ENCODE results near the gene REXO1. TPM values are rescaled to one million over a fixed set of nuclear protein-coding genes. Genes with fewer than 3 reads are reported as not detected.

REXO1 gene
- total and polyA plus RNA-seq, 2 of the 8 experiments (the other 6 are each of a cell fraction or from before 2014, with no cell fraction given) = 42.4 to 44.3 TPM

DNA sequence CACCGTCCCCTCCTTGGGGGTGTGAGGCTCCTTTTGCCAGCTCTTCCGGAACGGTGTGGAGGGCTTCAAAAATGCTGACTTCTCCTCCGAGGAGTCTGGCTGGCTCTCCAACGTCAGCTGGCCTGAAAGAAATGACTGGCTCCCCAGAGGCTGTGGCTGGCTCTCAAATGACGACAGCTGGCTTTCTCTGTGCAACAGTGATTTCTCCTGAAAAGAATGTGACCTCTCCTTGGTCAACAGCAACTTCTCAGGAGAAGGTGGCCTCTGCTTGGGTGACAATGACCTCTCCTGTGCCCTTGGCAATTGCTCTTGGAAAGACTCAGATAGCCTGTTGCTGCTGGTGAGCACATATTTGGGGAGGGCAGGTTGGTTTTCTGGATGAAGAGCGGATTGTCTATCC lies 65.8 kb downstream of the REXO1 start:
- H3K14ac ChIP-seq (ENCODE audit: insufficient read length) = no peak overlapping the region
- no peak overlapping the region for H3K23ac ChIP-seq (ENCODE audit: insufficient read length)
- H3K79me1 ChIP-seq (ENCODE audit: low read depth, low read length) = no peaks in the 10 kb centered on the region
- H2AFZ ChIP-seq (ENCODE audit: low read length) = no peak overlapping the region
- H3K4me1 ChIP-seq (replicated peaks in 1 of 4; ENCODE audit: control insufficient read depth in 3 of 4, insufficient read depth in 4 of 4, low read length in 3 of 4) = 0 out of 7 replicates have a peak, but pooled peaks cover 0 to 3% (median 0%) of the 10 kb centered on the region in 4 experiments
- H3K4ac ChIP-seq (replicated peaks; ENCODE audit: insufficient read length, low read depth, low read length) = no peak overlapping the region
- peaks cover 5 to 6% of the 10 kb centered on the region in 2 experiments; a peak in 2 of 4 replicates for H3K9me3 ChIP-seq (ENCODE audit: insufficient read depth in 2 of 2, low read depth in 1 of 2, low read length in 1 of 2)
- H4K91ac ChIP-seq (replicated peaks; ENCODE audit: insufficient read length, low read length) = no peak overlapping the region
- CTCF ChIA-PET (ENCODE audit: partially characterized antibody) = interaction anchor here (0.9 to 7.2 kb wide), 24 partner anchors 9 to 236 kb away, joined by 3 to 150 read pairs (median 7); no protein-coding TSS in a partner anchor
- no peak overlapping the region for H4K8ac ChIP-seq (ENCODE audit: extremely low read depth, insufficient read depth, low read length)
- H3K27me3 ChIP-seq (replicated peaks in 1 of 4; ENCODE audit: control insufficient read depth in 3 of 4, extremely low read depth in 1 of 4, insufficient read depth in 3 of 4, low read length in 3 of 4) = peaks cover 4 to 36% (median 34%) of the 10 kb centered on the region in 4 experiments
- H3K79me2 ChIP-seq (ENCODE audit: control insufficient read depth in 1 of 2, insufficient read depth in 2 of 2, low read length in 2 of 2) = no peaks in the 10 kb centered on the region
- WGBS, 2 experiments (ENCODE audit: extremely low coverage in 1 of 2, insufficient coverage in 1 of 2, insufficient read length in 1 of 2, insufficient replicate concordance in 2 of 2, low coverage in 1 of 2, low lambda C conversion rate in 2 of 2, missing lambda C conversion rate in 1 of 2) = 94% methylated on average over 7 of the region's 7 CpGs; no CpG with 5 or more reads in 1 of the 2 experiments
- no peaks in the 10 kb centered on the region for H3K36me3 ChIP-seq (ENCODE audit: control insufficient read depth in 2 of 4, insufficient read depth in 4 of 4, low read length in 3 of 4)
- H2BK5ac ChIP-seq (ENCODE audit: low read depth, low read length) = no peak overlapping the region
- no peak for FAIRE-seq
- 0 out of 2 replicates have a peak overlapping the region, but pooled peaks have one; percentile 13 for H2BK12ac ChIP-seq (ENCODE audit: low read depth, low read length)
- H2BK20ac ChIP-seq (ENCODE audit: low read length) = no peak overlapping the region
- no peak overlapping the region for H2BK15ac ChIP-seq (ENCODE audit: low read length)
- peaks cover 0 to 2% of the 10 kb centered on the region in 2 experiments for H4K20me1 ChIP-seq (replicated peaks in 1 of 2; ENCODE audit: control insufficient read depth in 1 of 2, insufficient read depth in 2 of 2, low read length in 2 of 2)
- H3K56ac ChIP-seq (replicated peaks; ENCODE audit: insufficient read length, low read depth, low read length) = no peak overlapping the region
- H3K4me3 ChIP-seq (ENCODE audit: extremely low read depth in 1 of 4, insufficient read depth in 2 of 4, low read depth in 3 of 4, low read length in 4 of 4) = no peak overlapping the region
- H2BK120ac ChIP-seq (replicated peaks; ENCODE audit: low read depth, low read length) = no peak overlapping the region
- POLR2A ChIA-PET (ENCODE audit: partially characterized antibody) = no interaction called here
- DNase-seq (ENCODE audit: low read depth in 1 of 2, low spot score in 2 of 2) = no peak
- no peak overlapping the region for H4K5ac ChIP-seq (ENCODE audit: insufficient read length, low read depth, low read length)
- no peak overlapping the region for H3K27ac ChIP-seq (ENCODE audit: low read depth, low read length)
- H3K4me2 ChIP-seq (ENCODE audit: insufficient read depth in 1 of 2, low read depth in 2 of 2, low read length in 2 of 2) = no peak overlapping the region
- H2AK5ac ChIP-seq (ENCODE audit: low read depth, low read length) = no peak overlapping the region
- no peaks in the 10 kb centered on the region for H3K23me2 ChIP-seq (ENCODE audit: low read depth, low read length)
- no peak overlapping the region for H3K18ac ChIP-seq (ENCODE audit: extremely low read depth, low read length)
- H3K9ac ChIP-seq (replicated peaks in 1 of 4; ENCODE audit: extremely low read depth in 1 of 4, low read depth in 3 of 4, low read length in 3 of 4) = no peak overlapping the region
- TF ChIP-seq RBBP5 (IDR thresholded peaks at IDR 0.05; ENCODE audit: borderline replicate concordance, low read depth, low read length) (no peak), TCF12 (IDR thresholded peaks at IDR 0.05; ENCODE audit: low read depth, low read length) (no peak), CBX8 (IDR thresholded peaks at IDR 0.05; ENCODE audit: borderline replicate concordance, low read depth, low read length) (no peak), SIX5 (IDR thresholded peaks at IDR 0.05; ENCODE audit: low read depth, low read length) (no peak), SP1 (IDR thresholded peaks at IDR 0.05; ENCODE audit: low read depth, low read length) (no peak), CHD2 (IDR thresholded peaks at IDR 0.05; ENCODE audit: low read length) (no peak)
- TF ChIP-seq, protein P1, sequence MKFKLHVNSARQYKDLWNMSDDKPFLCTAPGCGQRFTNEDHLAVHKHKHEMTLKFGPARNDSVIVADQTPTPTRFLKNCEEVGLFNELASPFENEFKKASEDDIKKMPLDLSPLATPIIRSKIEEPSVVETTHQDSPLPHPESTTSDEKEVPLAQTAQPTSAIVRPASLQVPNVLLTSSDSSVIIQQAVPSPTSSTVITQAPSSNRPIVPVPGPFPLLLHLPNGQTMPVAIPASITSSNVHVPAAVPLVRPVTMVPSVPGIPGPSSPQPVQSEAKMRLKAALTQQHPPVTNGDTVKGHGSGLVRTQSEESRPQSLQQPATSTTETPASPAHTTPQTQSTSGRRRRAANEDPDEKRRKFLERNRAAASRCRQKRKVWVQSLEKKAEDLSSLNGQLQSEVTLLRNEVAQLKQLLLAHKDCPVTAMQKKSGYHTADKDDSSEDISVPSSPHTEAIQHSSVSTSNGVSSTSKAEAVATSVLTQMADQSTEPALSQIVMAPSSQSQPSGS (IDR thresholded peaks at IDR 0.05; ENCODE audit: low read length) = no peak
- TF ChIP-seq, protein P2, sequence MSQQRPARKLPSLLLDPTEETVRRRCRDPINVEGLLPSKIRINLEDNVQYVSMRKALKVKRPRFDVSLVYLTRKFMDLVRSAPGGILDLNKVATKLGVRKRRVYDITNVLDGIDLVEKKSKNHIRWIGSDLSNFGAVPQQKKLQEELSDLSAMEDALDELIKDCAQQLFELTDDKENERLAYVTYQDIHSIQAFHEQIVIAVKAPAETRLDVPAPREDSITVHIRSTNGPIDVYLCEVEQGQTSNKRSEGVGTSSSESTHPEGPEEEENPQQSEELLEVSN (IDR thresholded peaks at IDR 0.05) = no peak
- TF ChIP-seq, protein P3, sequence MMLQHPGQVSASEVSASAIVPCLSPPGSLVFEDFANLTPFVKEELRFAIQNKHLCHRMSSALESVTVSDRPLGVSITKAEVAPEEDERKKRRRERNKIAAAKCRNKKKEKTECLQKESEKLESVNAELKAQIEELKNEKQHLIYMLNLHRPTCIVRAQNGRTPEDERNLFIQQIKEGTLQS (IDR thresholded peaks at IDR 0.05; ENCODE audit: insufficient read depth, low read depth, low read length) = no peak
- TF ChIP-seq, protein P4, sequence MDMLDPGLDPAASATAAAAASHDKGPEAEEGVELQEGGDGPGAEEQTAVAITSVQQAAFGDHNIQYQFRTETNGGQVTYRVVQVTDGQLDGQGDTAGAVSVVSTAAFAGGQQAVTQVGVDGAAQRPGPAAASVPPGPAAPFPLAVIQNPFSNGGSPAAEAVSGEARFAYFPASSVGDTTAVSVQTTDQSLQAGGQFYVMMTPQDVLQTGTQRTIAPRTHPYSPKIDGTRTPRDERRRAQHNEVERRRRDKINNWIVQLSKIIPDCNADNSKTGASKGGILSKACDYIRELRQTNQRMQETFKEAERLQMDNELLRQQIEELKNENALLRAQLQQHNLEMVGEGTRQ (IDR thresholded peaks at IDR 0.05; ENCODE audit: low read length) = no peak

All from H1 (cell line).